GM23338 (cell line): ENCODE results near the gene RNF167. TPM values are rescaled to one million over a fixed set of nuclear protein-coding genes. Genes with fewer than 3 reads are reported as not detected.

Experiments used
- ATAC-seq: fragments of 200-7000 bp; cut with Tn5 transposase; 3 replicates; pipeline ENCODE4 v1.9.1; 2020
- DNase-seq: peaks from one replicate; pipeline ENCODE4 v3.0.0-alpha.2; 2015; ENCODE audit warnings: low spot score
- H2AFZ ChIP-seq: fragments of 200-600 bp; sonication (generic); 2 replicates; pipeline ENCODE4 v1.8.0; 2016; ENCODE audit warnings: antibody characterized with exemption, mild to moderate bottlenecking, moderate library complexity
- H3F3A ChIP-seq: fragments of 200-600 bp; sonication (generic); replicated peaks from 2 replicates; pipeline ENCODE4 v1.8.0; 2017; ENCODE audit warnings: antibody characterized with exemption, mixed run types, low read depth
- H3K27ac ChIP-seq: fragments of 200-600 bp; sonication (generic); 2 replicates; pipeline ENCODE4 v1.6.1; 2016; ENCODE audit warnings: low read depth
- H3K27me3 ChIP-seq: fragments of 200-600 bp; sonication (generic); 2 replicates; pipeline ENCODE4 v1.8.0; 2016; ENCODE audit warnings: mild to moderate bottlenecking, mixed run types, moderate library complexity; ENCODE audit not compliant: insufficient read depth
- H3K36me3 ChIP-seq: fragments of 200-600 bp; sonication (generic); 2 replicates; pipeline ENCODE4 v1.8.0; 2016; ENCODE audit warnings: mild to moderate bottlenecking; ENCODE audit not compliant: insufficient read depth
- H3K4me1 ChIP-seq: fragments of 200-600 bp; sonication (generic); 2 replicates; pipeline ENCODE4 v1.8.0; 2016; ENCODE audit warnings: mild to moderate bottlenecking, moderate library complexity; ENCODE audit not compliant: insufficient read depth
- H3K4me2 ChIP-seq: fragments of 200-600 bp; sonication (generic); 2 replicates; pipeline ENCODE4 v1.7.1; 2017; ENCODE audit warnings: mixed run types
- H3K4me3 ChIP-seq: fragments of 200-600 bp; sonication (generic); 2 replicates; pipeline ENCODE4 v1.6.1; 2016; ENCODE audit warnings: mixed run types
- H3K79me2 ChIP-seq: fragments of 200-600 bp; sonication (generic); replicated peaks from 2 replicates; pipeline ENCODE4 v1.8.0; 2017; ENCODE audit warnings: mild to moderate bottlenecking; ENCODE audit not compliant: insufficient read depth
- H3K9me2 ChIP-seq: fragments of 200-600 bp; sonication (generic); 2 replicates; pipeline ENCODE4 v1.8.0; 2017; ENCODE audit not compliant: insufficient read depth
- H4K20me1 ChIP-seq: fragments of 200-600 bp; sonication (generic); replicated peaks from 2 replicates; pipeline ENCODE4 v1.8.0; 2017; ENCODE audit warnings: mild to moderate bottlenecking; ENCODE audit not compliant: insufficient read depth
- H3K27ac Mint-ChIP-seq: 2 replicates; pipeline ENCODE4 v1.8.0; 2020; ENCODE audit warnings: inconsistent platforms, mild to moderate bottlenecking, moderate library complexity, mixed read lengths
- H3K27me3 Mint-ChIP-seq: 3 replicates; pipeline ENCODE4 v1.8.0; 2022; ENCODE audit warnings: low read depth, mild to moderate bottlenecking, moderate library complexity, mixed read lengths, inconsistent platforms; ENCODE audit not compliant: insufficient read depth, poor library complexity
- H3K36me3 Mint-ChIP-seq: 3 replicates; pipeline ENCODE4 v1.8.0; 2021; ENCODE audit warnings: low read depth, mild to moderate bottlenecking, inconsistent platforms, moderate library complexity, mixed read lengths
- H3K4me1 Mint-ChIP-seq: 3 replicates; pipeline ENCODE4 v1.8.0; 2020; ENCODE audit warnings: mild to moderate bottlenecking, inconsistent platforms, mixed read lengths
- H3K4me3 Mint-ChIP-seq: 3 replicates; pipeline ENCODE4 v1.8.0; 2021; ENCODE audit warnings: moderate library complexity, mild to moderate bottlenecking, inconsistent platforms, mixed read lengths
- H3K9me3 Mint-ChIP-seq: 3 replicates; pipeline ENCODE4 v1.8.0; 2020; ENCODE audit warnings: moderate library complexity, mild to moderate bottlenecking, inconsistent platforms, mixed read lengths
- EZH2 ChIP-seq: fragments of 200-600 bp; sonication (generic); IDR thresholded peaks from one replicate; pipeline ENCODE4 v1.8.0; 2017; ENCODE audit warnings: antibody characterized with exemption, mild to moderate bottlenecking, low read depth; ENCODE audit not compliant: unreplicated experiment
- EZH2phosphoT487 ChIP-seq: fragments of 200-600 bp; sonication (generic); IDR thresholded peaks from one replicate; pipeline ENCODE4 v1.8.1; 2018; ENCODE audit warnings: antibody characterized with exemption; ENCODE audit not compliant: unreplicated experiment
- JUNB ChIP-seq: IDR thresholded peaks from one replicate; pipeline ENCODE4 v1.6.1; 2016; ENCODE audit warnings: antibody characterized with exemption; ENCODE audit not compliant: unreplicated experiment
- NANOG ChIP-seq: IDR thresholded peaks from 2 replicates; pipeline ENCODE4 v1.6.1; 2016; ENCODE audit warnings: antibody characterized with exemption, borderline replicate concordance
- REST ChIP-seq: IDR thresholded peaks from one replicate; pipeline ENCODE4 v1.6.1; 2018; ENCODE audit warnings: antibody characterized with exemption; ENCODE audit not compliant: unreplicated experiment
- polyA plus RNA-seq: library from polyadenylated mRNA; unstranded; fragments of >200 nt; fragmentation: Nextera tagmentation; extraction: Ambion mirVana; gene quantifications from 2 replicates; pipeline ENCODE4 v1.2.1, GENCODE V29; 2016
- total RNA-seq: library from RNA; depleted of rRNA; stranded (reverse); fragments of >200 nt; shearing (Covaris generic); gene quantifications from 2 replicates; pipeline ENCODE4 v1.2.3, GENCODE V29; 2014
- TF ChIP-seq, protein P1 (sequence below): IDR thresholded peaks from 2 replicates; pipeline ENCODE4 v1.6.1; 2016; ENCODE audit warnings: antibody characterized with exemption
- TF ChIP-seq, protein P2 (sequence below): fragments of 250-450 bp; sonication (Bioruptor Pico); IDR thresholded peaks from 2 replicates; pipeline ENCODE4 v1.5.0; 2020; ENCODE audit warnings: mild to moderate bottlenecking, moderate library complexity

Gene RNF167
- total and polyA plus RNA-seq, 2 experiments from 2014 or later: 61.2 to 84.4 TPM

- H3K79me2 ChIP-seq: peaks cover 13% of the 10 kb centered on the region
- H3K4me3 Mint-ChIP-seq: peak overlapping the region; percentile 39; the same call in 1 of the 3 replicates
- no peak for DNase-seq
- peaks cover 6% of the 10 kb centered on the region; the same call in 1 of the 2 replicates for H3F3A ChIP-seq
- H3K36me3 ChIP-seq: no peaks in the 10 kb centered on the region
- peaks cover 29% of the 10 kb centered on the region for H3K4me1 Mint-ChIP-seq
- ATAC-seq: no peak
- no peak overlapping the region for H3K27ac Mint-ChIP-seq
- peaks cover 44% of the 10 kb centered on the region for H3K36me3 Mint-ChIP-seq
- H2AFZ ChIP-seq: no peak overlapping the region
- peaks cover 17% of the 10 kb centered on the region for H3K4me1 ChIP-seq
- no peak for TF ChIP-seq EZH2phosphoT487
- TF ChIP-seq JUNB: no peak
- TF ChIP-seq, protein P1, sequence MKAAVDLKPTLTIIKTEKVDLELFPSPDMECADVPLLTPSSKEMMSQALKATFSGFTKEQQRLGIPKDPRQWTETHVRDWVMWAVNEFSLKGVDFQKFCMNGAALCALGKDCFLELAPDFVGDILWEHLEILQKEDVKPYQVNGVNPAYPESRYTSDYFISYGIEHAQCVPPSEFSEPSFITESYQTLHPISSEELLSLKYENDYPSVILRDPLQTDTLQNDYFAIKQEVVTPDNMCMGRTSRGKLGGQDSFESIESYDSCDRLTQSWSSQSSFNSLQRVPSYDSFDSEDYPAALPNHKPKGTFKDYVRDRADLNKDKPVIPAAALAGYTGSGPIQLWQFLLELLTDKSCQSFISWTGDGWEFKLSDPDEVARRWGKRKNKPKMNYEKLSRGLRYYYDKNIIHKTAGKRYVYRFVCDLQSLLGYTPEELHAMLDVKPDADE: no peak
- no peak for TF ChIP-seq NANOG
- no peak for TF ChIP-seq EZH2
- no peak for TF ChIP-seq REST
- TF ChIP-seq, protein P2, sequence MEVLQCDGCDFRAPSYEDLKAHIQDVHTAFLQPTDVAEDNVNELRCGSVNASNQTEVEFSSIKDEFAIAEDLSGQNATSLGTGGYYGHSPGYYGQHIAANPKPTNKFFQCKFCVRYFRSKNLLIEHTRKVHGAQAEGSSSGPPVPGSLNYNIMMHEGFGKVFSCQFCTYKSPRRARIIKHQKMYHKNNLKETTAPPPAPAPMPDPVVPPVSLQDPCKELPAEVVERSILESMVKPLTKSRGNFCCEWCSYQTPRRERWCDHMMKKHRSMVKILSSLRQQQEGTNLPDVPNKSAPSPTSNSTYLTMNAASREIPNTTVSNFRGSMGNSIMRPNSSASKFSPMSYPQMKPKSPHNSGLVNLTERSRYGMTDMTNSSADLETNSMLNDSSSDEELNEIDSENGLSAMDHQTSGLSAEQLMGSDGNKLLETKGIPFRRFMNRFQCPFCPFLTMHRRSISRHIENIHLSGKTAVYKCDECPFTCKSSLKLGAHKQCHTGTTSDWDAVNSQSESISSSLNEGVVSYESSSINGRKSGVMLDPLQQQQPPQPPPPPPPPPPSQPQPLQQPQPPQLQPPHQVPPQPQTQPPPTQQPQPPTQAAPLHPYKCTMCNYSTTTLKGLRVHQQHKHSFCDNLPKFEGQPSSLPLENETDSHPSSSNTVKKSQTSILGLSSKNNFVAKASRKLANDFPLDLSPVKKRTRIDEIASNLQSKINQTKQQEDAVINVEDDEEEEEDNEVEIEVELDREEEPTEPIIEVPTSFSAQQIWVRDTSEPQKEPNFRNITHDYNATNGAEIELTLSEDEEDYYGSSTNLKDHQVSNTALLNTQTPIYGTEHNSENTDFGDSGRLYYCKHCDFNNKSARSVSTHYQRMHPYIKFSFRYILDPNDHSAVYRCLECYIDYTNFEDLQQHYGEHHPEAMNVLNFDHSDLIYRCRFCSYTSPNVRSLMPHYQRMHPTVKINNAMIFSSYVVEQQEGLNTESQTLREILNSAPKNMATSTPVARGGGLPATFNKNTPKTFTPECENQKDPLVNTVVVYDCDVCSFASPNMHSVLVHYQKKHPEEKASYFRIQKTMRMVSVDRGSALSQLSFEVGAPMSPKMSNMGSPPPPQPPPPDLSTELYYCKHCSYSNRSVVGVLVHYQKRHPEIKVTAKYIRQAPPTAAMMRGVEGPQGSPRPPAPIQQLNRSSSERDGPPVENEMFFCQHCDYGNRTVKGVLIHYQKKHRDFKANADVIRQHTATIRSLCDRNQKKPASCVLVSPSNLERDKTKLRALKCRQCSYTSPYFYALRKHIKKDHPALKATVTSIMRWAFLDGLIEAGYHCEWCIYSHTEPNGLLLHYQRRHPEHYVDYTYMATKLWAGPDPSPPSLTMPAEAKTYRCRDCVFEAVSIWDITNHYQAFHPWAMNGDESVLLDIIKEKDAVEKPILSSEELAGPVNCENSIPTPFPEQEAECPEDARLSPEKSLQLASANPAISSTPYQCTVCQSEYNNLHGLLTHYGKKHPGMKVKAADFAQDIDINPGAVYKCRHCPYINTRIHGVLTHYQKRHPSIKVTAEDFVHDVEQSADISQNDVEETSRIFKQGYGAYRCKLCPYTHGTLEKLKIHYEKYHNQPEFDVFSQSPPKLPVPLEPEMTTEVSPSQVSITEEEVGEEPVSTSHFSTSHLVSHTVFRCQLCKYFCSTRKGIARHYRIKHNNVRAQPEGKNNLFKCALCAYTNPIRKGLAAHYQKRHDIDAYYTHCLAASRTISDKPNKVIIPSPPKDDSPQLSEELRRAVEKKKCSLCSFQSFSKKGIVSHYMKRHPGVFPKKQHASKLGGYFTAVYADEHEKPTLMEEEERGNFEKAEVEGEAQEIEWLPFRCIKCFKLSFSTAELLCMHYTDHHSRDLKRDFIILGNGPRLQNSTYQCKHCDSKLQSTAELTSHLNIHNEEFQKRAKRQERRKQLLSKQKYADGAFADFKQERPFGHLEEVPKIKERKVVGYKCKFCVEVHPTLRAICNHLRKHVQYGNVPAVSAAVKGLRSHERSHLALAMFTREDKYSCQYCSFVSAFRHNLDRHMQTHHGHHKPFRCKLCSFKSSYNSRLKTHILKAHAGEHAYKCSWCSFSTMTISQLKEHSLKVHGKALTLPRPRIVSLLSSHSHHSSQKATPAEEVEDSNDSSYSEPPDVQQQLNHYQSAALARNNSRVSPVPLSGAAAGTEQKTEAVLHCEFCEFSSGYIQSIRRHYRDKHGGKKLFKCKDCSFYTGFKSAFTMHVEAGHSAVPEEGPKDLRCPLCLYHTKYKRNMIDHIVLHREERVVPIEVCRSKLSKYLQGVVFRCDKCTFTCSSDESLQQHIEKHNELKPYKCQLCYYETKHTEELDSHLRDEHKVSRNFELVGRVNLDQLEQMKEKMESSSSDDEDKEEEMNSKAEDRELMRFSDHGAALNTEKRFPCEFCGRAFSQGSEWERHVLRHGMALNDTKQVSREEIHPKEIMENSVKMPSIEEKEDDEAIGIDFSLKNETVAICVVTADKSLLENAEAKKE (CRISPR knock-in tag): no peak
- peaks cover 56% of the 10 kb centered on the region for H3K27me3 ChIP-seq
- 0 out of 2 replicates have a peak, but pooled peaks cover 9% of the 10 kb centered on the region for H4K20me1 ChIP-seq
- no peak overlapping the region for H3K27ac ChIP-seq
- H3K27me3 Mint-ChIP-seq: peaks cover 53% of the 10 kb centered on the region
- H3K9me2 ChIP-seq: no peaks in the 10 kb centered on the region
- no peaks in the 10 kb centered on the region for H3K9me3 Mint-ChIP-seq
- no peak overlapping the region for H3K4me3 ChIP-seq
- peak overlapping the region; percentile 57; the same call in 1 of the 2 replicates for H3K4me2 ChIP-seq
These were observed 33.4 kb downstream of the RNF167 start for GRCh38 chr17:4973256-4974114.
